ENCODE measurements around the gene KIF16B.

KIF16B gene

DNA sequence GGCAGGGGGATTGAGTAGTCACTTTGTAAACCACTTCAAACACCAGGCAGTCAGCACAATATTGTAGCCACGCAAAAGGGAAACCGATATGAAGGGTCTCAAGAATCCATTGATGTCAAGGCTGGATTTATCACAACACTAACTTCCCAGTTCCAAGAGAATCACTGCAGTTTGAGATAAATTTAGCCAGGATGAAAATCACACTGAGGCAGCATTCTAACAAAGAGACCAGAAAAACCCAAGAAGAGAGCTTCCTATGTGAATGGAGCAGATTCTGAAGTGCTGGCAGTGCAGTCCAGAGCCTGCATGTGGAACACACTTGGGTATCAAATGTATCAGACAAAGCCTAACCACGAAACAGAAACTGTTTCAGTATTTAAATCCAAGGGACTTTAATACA lies 84.6 kb downstream of the KIF16B start:
- H3K27me3 ChIP-seq (replicated peaks; ENCODE audit: control insufficient read depth, insufficient read depth, low read length) = no peaks in the 10 kb centered on the region
- no peak overlapping the region for H3K4me3 ChIP-seq (replicated peaks; ENCODE audit: low read depth, low read length)
- no peak for DNase-seq (ENCODE audit: extremely low read depth, insufficient read length)
- TF ChIP-seq, protein P1, sequence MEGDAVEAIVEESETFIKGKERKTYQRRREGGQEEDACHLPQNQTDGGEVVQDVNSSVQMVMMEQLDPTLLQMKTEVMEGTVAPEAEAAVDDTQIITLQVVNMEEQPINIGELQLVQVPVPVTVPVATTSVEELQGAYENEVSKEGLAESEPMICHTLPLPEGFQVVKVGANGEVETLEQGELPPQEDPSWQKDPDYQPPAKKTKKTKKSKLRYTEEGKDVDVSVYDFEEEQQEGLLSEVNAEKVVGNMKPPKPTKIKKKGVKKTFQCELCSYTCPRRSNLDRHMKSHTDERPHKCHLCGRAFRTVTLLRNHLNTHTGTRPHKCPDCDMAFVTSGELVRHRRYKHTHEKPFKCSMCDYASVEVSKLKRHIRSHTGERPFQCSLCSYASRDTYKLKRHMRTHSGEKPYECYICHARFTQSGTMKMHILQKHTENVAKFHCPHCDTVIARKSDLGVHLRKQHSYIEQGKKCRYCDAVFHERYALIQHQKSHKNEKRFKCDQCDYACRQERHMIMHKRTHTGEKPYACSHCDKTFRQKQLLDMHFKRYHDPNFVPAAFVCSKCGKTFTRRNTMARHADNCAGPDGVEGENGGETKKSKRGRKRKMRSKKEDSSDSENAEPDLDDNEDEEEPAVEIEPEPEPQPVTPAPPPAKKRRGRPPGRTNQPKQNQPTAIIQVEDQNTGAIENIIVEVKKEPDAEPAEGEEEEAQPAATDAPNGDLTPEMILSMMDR (IDR thresholded peaks at IDR 0.05; ENCODE audit: insufficient read depth, low read length, poor library complexity, severe bottlenecking) = no peak
- H3K36me3 ChIP-seq (ENCODE audit: control insufficient read depth, insufficient read depth, low read length) = no peaks in the 10 kb centered on the region

DNA sequence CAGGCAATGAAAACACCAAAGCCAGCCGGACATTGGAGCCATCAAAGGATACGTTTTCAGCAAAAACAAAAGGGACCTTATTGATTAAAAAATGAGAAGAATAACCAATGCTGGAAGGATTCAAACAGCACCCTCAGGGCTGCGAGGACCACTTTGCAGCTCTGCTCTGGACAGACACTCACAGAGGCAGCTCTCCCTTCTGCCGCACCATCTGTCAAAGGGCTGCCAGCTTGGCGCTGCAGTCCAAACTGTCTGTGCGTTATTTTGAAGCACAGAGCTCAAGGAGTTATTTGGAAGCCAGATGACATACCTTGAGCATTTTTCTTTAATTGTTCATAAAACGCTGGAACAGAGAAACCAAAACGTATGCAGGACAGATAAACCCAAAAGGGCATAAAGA lies 85.2 kb downstream of the KIF16B start:
- TF ChIP-seq, protein P1 (IDR thresholded peaks at IDR 0.05; ENCODE audit: insufficient read depth, low read length, poor library complexity, severe bottlenecking) = no peak
- no peak overlapping the region for H3K4me3 ChIP-seq (replicated peaks; ENCODE audit: low read depth, low read length)
- H3K27me3 ChIP-seq (replicated peaks; ENCODE audit: control insufficient read depth, insufficient read depth, low read length) = no peaks in the 10 kb centered on the region
- H3K36me3 ChIP-seq (ENCODE audit: control insufficient read depth, insufficient read depth, low read length) = no peaks in the 10 kb centered on the region
- DNase-seq (ENCODE audit: extremely low read depth, insufficient read length) = no peak

DNA sequence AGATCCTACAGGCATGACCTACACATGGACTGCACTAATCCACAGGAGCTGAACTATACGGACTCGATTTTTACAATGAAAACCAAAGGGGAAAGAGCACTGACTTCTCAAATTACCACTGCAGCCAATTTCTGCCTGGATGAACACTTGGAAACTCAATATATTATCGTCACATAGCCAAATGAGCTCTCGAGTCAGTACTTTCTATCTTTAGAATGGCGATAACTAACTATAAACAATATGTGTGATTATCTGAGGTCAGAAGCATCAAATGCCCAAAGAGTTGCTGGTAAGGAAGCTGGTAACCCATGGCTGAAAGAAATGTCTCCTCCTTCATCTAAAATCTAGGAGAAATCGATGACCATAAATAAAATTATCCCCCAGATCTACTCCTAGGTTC lies 86.7 kb downstream of the KIF16B start:
- DNase-seq (ENCODE audit: extremely low read depth, insufficient read length) = no peak
- no peak overlapping the region for H3K4me3 ChIP-seq (replicated peaks; ENCODE audit: low read depth, low read length)
- H3K27me3 ChIP-seq (replicated peaks; ENCODE audit: control insufficient read depth, insufficient read depth, low read length) = no peaks in the 10 kb centered on the region
- H3K36me3 ChIP-seq (ENCODE audit: control insufficient read depth, insufficient read depth, low read length) = no peaks in the 10 kb centered on the region
- TF ChIP-seq, protein P1 (IDR thresholded peaks at IDR 0.05; ENCODE audit: insufficient read depth, low read length, poor library complexity, severe bottlenecking) = no peak

DNA sequence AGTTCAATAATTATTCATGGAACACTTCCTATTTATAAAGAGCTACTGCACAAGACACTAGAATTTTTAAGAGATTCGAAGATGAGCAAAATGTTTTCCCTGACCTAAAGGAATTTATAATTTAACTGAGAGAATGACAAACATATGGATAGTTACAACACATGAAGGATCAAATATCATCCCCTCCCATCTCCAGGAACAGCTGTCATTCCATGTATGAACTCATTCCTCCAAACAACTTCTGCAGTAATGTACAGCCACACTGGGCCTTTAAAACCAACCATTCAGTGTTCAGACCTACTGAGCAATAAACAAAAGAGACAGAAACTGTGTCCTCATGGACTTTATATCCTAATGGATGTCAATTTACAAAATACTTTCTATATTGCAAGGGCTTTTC lies 87.8 kb downstream of the KIF16B start:
- DNase-seq (ENCODE audit: extremely low read depth, insufficient read length) = no peak
- Histone ChIP-seq H3K36me3 (ENCODE audit: control insufficient read depth, insufficient read depth, low read length) (no peaks in the 10 kb centered on the region), H3K27me3 (replicated peaks; ENCODE audit: control insufficient read depth, insufficient read depth, low read length) (no peaks in the 10 kb centered on the region), H3K4me3 (replicated peaks; ENCODE audit: low read depth, low read length) (no peak overlapping the region)
- TF ChIP-seq, protein P1 (IDR thresholded peaks at IDR 0.05; ENCODE audit: insufficient read depth, low read length, poor library complexity, severe bottlenecking) = no peak

DNA sequence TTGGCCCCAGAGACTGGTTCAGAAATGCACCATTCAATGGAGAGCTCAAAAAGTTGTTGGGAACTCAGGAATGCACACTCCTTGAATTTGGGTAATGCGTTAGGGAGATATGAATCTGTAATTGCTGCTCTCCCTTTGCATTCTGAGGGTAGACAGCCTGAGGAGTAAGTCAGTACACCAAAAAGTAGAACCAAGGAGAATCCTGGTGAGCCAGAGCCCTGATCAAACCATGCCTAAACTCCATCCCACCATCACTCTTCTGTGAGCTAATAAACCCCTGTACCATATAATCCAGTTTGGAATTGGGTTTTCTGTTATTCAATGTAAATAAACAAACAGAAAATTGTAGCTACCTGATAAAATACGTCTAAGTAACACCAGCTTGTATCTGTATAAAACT lies 90.2 kb downstream of the KIF16B start:
- Histone ChIP-seq H3K36me3 (ENCODE audit: control insufficient read depth, insufficient read depth, low read length) (no peaks in the 10 kb centered on the region), H3K4me3 (replicated peaks; ENCODE audit: low read depth, low read length) (no peak overlapping the region), H3K27me3 (replicated peaks; ENCODE audit: control insufficient read depth, insufficient read depth, low read length) (no peaks in the 10 kb centered on the region)
- TF ChIP-seq, protein P1 (IDR thresholded peaks at IDR 0.05; ENCODE audit: insufficient read depth, low read length, poor library complexity, severe bottlenecking) = no peak
- DNase-seq (ENCODE audit: extremely low read depth, insufficient read length) = no peak

DNA sequence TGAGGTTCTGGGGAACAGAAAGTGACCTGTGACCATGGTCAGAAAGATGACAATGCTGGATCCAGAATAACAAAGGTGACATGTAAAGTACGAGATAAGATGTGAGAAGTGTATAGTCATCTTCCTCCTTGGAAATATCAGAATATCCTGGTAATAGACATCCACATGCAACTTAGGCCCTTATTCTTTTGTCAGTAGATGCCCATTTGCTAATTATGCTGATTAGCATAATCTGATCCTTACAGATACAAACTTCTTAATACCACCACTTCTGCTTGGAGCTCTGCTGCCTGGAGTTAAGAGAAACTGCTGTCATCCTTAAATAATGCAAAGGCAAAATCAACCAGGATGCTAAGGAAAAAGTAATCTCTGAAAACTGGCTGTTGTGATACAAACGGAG lies 91.3 kb downstream of the KIF16B start:
- TF ChIP-seq, protein P1 (IDR thresholded peaks at IDR 0.05; ENCODE audit: insufficient read depth, low read length, poor library complexity, severe bottlenecking) = no peak
- no peak overlapping the region for H3K4me3 ChIP-seq (replicated peaks; ENCODE audit: low read depth, low read length)
- no peaks in the 10 kb centered on the region for H3K27me3 ChIP-seq (replicated peaks; ENCODE audit: control insufficient read depth, insufficient read depth, low read length)
- no peak for DNase-seq (ENCODE audit: extremely low read depth, insufficient read length)
- H3K36me3 ChIP-seq (ENCODE audit: control insufficient read depth, insufficient read depth, low read length) = no peaks in the 10 kb centered on the region
